HEK293T (cell line): ENCODE results near the gene PATE3.

Experiments
- CTCF ChIA-PET: fragments of 350-600 bp; formaldehyde crosslinking; extraction: SDS; loops from one replicate; lab custom pipeline; 2021; ENCODE audit warnings: antibody characterized with exemption, inconsistent platforms; lab: Yijun Ruan, JAX
- POLR2A ChIA-PET: fragments of 350-600 bp; formaldehyde crosslinking; extraction: SDS; loops from one replicate; lab custom pipeline; 2020; ENCODE audit warnings: antibody characterized with exemption, inconsistent platforms; lab: Yijun Ruan, JAX
- DNase-seq: peaks from one replicate; pipeline ENCODE4 v3.0.0; 2012; ENCODE audit warnings: mixed read lengths; ENCODE audit errors: extremely low spot score
- ARNT ChIP-seq: fragments of 450-650 bp; IDR thresholded peaks from 2 replicates; pipeline ENCODE4 v1.6.1; 2017; ENCODE audit warnings: mild to moderate bottlenecking
- BHLHE40 ChIP-seq: fragments of 450-650 bp; IDR thresholded peaks from 2 replicates; pipeline ENCODE4 v1.6.1; 2016; ENCODE audit warnings: mild to moderate bottlenecking, moderate library complexity, borderline replicate concordance
- CTBP1 ChIP-seq: fragments of 450-650 bp; IDR thresholded peaks from 2 replicates; pipeline ENCODE4 v1.6.1; 2016; ENCODE audit warnings: borderline replicate concordance
- ELF4 ChIP-seq: fragments of 450-650 bp; IDR thresholded peaks from 2 replicates; pipeline ENCODE4 v1.6.1; 2017; ENCODE audit warnings: antibody characterized with exemption
- FOXA1 ChIP-seq: fragments of 450-650 bp; IDR thresholded peaks from 2 replicates; pipeline ENCODE4 v1.6.1; 2016; ENCODE audit warnings: mild to moderate bottlenecking
- FOXK2 ChIP-seq: fragments of 450-650 bp; IDR thresholded peaks from 2 replicates; pipeline ENCODE4 v1.6.1; 2016; ENCODE audit warnings: mild to moderate bottlenecking
- FOXM1 ChIP-seq: fragments of 450-650 bp; IDR thresholded peaks from 2 replicates; pipeline ENCODE4 v1.6.1; 2017; ENCODE audit warnings: mild to moderate bottlenecking, borderline replicate concordance
- HDGF ChIP-seq: fragments of 450-650 bp; IDR thresholded peaks from 2 replicates; pipeline ENCODE4 v1.6.1; 2017; ENCODE audit warnings: antibody characterized with exemption, borderline replicate concordance
- L3MBTL2 ChIP-seq: fragments of 450-650 bp; conservative IDR thresholded peaks from 2 replicates; pipeline ENCODE4 v1.6.1; 2016; ENCODE audit warnings: mild to moderate bottlenecking
- LEF1 ChIP-seq: fragments of 450-650 bp; IDR thresholded peaks from 2 replicates; pipeline ENCODE4 v1.6.1; 2017; ENCODE audit warnings: mild to moderate bottlenecking, borderline replicate concordance
- NFRKB ChIP-seq: fragments of 450-650 bp; IDR thresholded peaks from 2 replicates; pipeline ENCODE4 v1.6.1; 2016; ENCODE audit warnings: mild to moderate bottlenecking, moderate library complexity
- SP1 ChIP-seq: fragments of 450-650 bp; IDR thresholded peaks from 2 replicates; pipeline ENCODE4 v1.6.1; 2017
- SUZ12 ChIP-seq: fragments of 450-650 bp; IDR thresholded peaks from 2 replicates; pipeline ENCODE4 v1.6.1; 2016; ENCODE audit warnings: mild to moderate bottlenecking
- TARDBP ChIP-seq: fragments of 450-650 bp; IDR thresholded peaks from 2 replicates; pipeline ENCODE4 v1.6.1; 2016
- ZNF384 ChIP-seq: fragments of 450-650 bp; IDR thresholded peaks from 2 replicates; pipeline ENCODE4 v1.6.1; 2016
- TF ChIP-seq, protein P1 (sequence below): fragments of 450-650 bp; IDR thresholded peaks from 2 replicates; pipeline ENCODE4 v1.6.1; 2016

Gene PATE3

GRCh38 chr11:125787827-125788226 lies at the start of gene PATE3:
Gene PATE3 (plus strand): TSS chr11:125788127. CDS start chr11:125788152, 25 bp downstream.
- ChIA-PET POLR2A (no interaction called here), CTCF (no interaction called here)
- TF ChIP-seq, protein P1, sequence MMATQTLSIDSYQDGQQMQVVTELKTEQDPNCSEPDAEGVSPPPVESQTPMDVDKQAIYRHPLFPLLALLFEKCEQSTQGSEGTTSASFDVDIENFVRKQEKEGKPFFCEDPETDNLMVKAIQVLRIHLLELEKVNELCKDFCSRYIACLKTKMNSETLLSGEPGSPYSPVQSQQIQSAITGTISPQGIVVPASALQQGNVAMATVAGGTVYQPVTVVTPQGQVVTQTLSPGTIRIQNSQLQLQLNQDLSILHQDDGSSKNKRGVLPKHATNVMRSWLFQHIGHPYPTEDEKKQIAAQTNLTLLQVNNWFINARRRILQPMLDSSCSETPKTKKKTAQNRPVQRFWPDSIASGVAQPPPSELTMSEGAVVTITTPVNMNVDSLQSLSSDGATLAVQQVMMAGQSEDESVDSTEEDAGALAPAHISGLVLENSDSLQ: no peak
- TF ChIP-seq L3MBTL2 (no peak), BHLHE40 (no peak), ZNF384 (no peak), LEF1 (no peak), FOXA1 (no peak), FOXK2 (no peak), NFRKB (no peak), SUZ12 (no peak)
- DNase-seq: no peak

DNA sequence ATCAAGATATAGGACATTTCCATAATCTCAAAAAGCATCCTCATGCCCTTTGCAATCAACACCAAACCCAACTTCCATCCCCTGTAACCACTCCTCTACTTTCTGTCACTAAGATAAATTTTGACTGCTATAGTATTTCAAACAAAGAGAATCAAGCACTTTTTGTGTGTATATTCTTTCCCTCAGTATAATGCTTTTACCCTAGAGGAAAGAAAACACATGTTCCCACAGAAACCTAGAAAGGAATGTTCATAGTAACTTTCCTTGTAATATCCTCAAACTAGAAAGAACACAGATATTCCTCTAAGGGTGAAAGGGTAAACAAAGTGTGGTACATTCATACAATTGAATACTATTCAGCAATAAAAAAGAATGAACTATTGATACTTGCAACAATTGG lies 47.3 kb upstream of the PATE3 start:
- DNase-seq: no peak
- CTCF ChIA-PET: interaction anchor here (0.6 kb wide), 1 partner anchor 81 kb away, joined by 4 read pairs; no protein-coding TSS in a partner anchor
- no peak for TF ChIP-seq BHLHE40
- no peak for TF ChIP-seq TARDBP
- no peak for TF ChIP-seq ZNF384
- TF ChIP-seq HDGF: no peak
- TF ChIP-seq ARNT: no peak
- no peak for TF ChIP-seq NFRKB
- no peak for TF ChIP-seq SP1
- no peak for TF ChIP-seq LEF1
- no peak for TF ChIP-seq FOXM1
- TF ChIP-seq ELF4: no peak
- TF ChIP-seq FOXA1: no peak
- no peak for TF ChIP-seq CTBP1
- TF ChIP-seq L3MBTL2: no peak
- no peak for TF ChIP-seq SUZ12
- TF ChIP-seq, protein P1: no peak
- TF ChIP-seq FOXK2: no peak
- POLR2A ChIA-PET: no interaction called here

GRCh38 chr11:125743681-125744080 lies 44.2 kb upstream of the PATE3 start:
- CTCF ChIA-PET: no interaction called here
- TF ChIP-seq, protein P1: no peak
- no peak for TF ChIP-seq L3MBTL2
- TF ChIP-seq SUZ12: no peak
- TF ChIP-seq FOXM1: no peak
- no peak for TF ChIP-seq CTBP1
- no peak for TF ChIP-seq SP1
- no peak for TF ChIP-seq FOXA1
- no peak for TF ChIP-seq ARNT
- TF ChIP-seq TARDBP: no peak
- no peak for TF ChIP-seq NFRKB
- TF ChIP-seq LEF1: no peak
- TF ChIP-seq FOXK2: no peak
- no peak for TF ChIP-seq HDGF
- POLR2A ChIA-PET: no interaction called here
- DNase-seq: no peak

- TF ChIP-seq FOXK2 (no peak), BHLHE40 (no peak), LEF1 (no peak)
- POLR2A ChIA-PET: no interaction called here
- DNase-seq: no peak
- CTCF ChIA-PET: no interaction called here
Observed at GRCh38 chr11:125745979-125746378, 41.9 kb upstream of the PATE3 start, which contains the start of gene PATE1. Gene PATE1 (plus strand): TSS chr11:125746279. CDS start chr11:125746305, 26 bp downstream.

DNA sequence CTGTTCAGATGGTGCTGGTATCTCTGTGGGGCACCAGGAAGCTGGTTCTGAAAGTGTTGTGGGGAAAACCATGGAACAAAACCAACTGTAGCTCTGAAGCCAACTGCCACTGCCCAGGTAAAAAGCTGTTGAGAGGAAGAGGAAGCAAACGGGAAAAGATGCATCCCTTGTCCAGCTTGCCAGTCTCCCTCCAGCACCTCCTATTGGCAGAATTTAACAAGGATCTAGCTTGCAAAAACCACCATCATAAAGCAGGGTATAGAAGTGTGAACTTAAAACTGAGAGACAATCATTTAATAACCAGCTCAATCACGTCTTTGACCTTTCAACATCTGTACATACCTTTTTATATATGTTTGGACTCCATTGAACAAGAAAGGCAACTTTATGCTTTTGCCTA lies 37.3 kb upstream of the PATE3 start:
- CTCF ChIA-PET: interaction anchor here (0.8 kb wide), 1 partner anchor 13 kb away, joined by 3 read pairs; no protein-coding TSS in a partner anchor
- POLR2A ChIA-PET: no interaction called here
- no peak for TF ChIP-seq ZNF384
- TF ChIP-seq, protein P1: no peak
- TF ChIP-seq LEF1: no peak
- TF ChIP-seq FOXM1: no peak
- no peak for TF ChIP-seq CTBP1
- TF ChIP-seq SP1: no peak
- no peak for TF ChIP-seq BHLHE40
- TF ChIP-seq TARDBP: no peak
- no peak for TF ChIP-seq SUZ12
- no peak for TF ChIP-seq FOXK2
- no peak for TF ChIP-seq FOXA1
- no peak for TF ChIP-seq HDGF
- no peak for TF ChIP-seq ELF4
- no peak for TF ChIP-seq ARNT
- no peak for TF ChIP-seq NFRKB
- TF ChIP-seq L3MBTL2: no peak

GRCh38 chr11:125756050-125756449 lies 31.9 kb upstream of the PATE3 start:
- no peak for DNase-seq
- TF ChIP-seq FOXM1 (no peak), CTBP1 (no peak), HDGF (no peak), SUZ12 (no peak), FOXA1 (no peak), FOXK2 (no peak), BHLHE40 (no peak)
- TF ChIP-seq, protein P1: no peak
- POLR2A ChIA-PET: no interaction called here
- CTCF ChIA-PET: no interaction called here

More for the DNA sequence above, 37.3 kb upstream of the PATE3 start:
- no peak for DNase-seq
